ENCODE data around the gene EXOC6B.
A peak's percentile ranks its signal among the peaks of the same experiment; 100 is the strongest.

Gene EXOC6B

GRCh38 chr2:72128843-72129227 lies 697.0 kb downstream of the EXOC6B start:
- peak; percentile 35 for DNase-seq

- peak; percentile 23 for DNase-seq
Observed at GRCh38 chr2:72128059-72128842, 697.6 kb downstream of the EXOC6B start.

GRCh38 chr2:72127401-72128058 lies 698.3 kb downstream of the EXOC6B start:
- peak; percentile 22 for DNase-seq

- peak; percentile 18 for DNase-seq
Observed at GRCh38 chr2:72126186-72127100, 699.4 kb downstream of the EXOC6B start.
